Ovary (tissue), 9 donors: ENCODE measurements around the gene TPM4. TPM values are rescaled to one million over a fixed set of nuclear protein-coding genes. Genes with fewer than 3 reads are reported as not detected.
"Not testable (repeated sequence)": the region's sequence is repeated elsewhere in the genome, so short reads cannot be mapped to it uniquely, and the experiment has no call there.

Experiments used
- DNase-seq, 5 donors: peaks; one replicate each; pipeline ENCODE4 v3.0.0-alpha.2; 2019 to 2020
- H3K27ac ChIP-seq, 2 donors: fragments of 200-600 bp; one replicate each; pipeline versions ENCODE4 v1.5.1 to v1.8.0; 2019 to 2022
- H3K27me3 ChIP-seq: fragments of 200-600 bp; one replicate; pipeline ENCODE4 v1.8.0; 2022
- H3K36me3 ChIP-seq: fragments of 200-600 bp; sonication (generic); one replicate; pipeline ENCODE4 v1.5.1; 2019
- H3K4me1 ChIP-seq: one replicate; pipeline ENCODE4 v1.8.1; 2013; ENCODE audit warnings: mild to moderate bottlenecking, moderate library complexity; ENCODE audit not compliant: insufficient read depth
- H3K4me3 ChIP-seq: fragments of 200-600 bp; sonication (generic); one replicate; pipeline ENCODE4 v1.5.1; 2017
- H3K9me3 ChIP-seq, 2 donors: fragments of 200-600 bp in 1 of 2; sonication (generic) in 1 of 2; one replicate each; pipeline versions ENCODE4 v1.5.1 to v1.8.1; 2013 to 2019; ENCODE audit warnings: mild to moderate bottlenecking in 1 of 2, moderate library complexity in 1 of 2
- CTCF ChIP-seq, 3 donors: fragments of 450-650 bp in 2 of 3; fragments of 200-600 bp in 1 of 3; IDR thresholded peaks; one replicate each; pipeline versions ENCODE4 v1.5.1 to v1.8.0; 2016 to 2022; ENCODE audit warnings: antibody characterized with exemption in 3 of 3, mild to moderate bottlenecking in 1 of 3
- EP300 ChIP-seq: sonication (generic); formaldehyde crosslinking; IDR thresholded peaks from one replicate; pipeline ENCODE4 v1.6.1; 2017; ENCODE audit warnings: antibody characterized with exemption
- POLR2A ChIP-seq: fragments of 450-650 bp; IDR thresholded peaks from one replicate; pipeline ENCODE4 v1.6.1; 2017; ENCODE audit warnings: antibody characterized with exemption, mild to moderate bottlenecking, moderate library complexity
- WGBS, 3 donors: extraction: QIAGEN DNeasy Blood & Tissue Kit in 1 of 3; methylation state at CpG; one replicate each; pipeline versions ENCODE4 v1.1.5 to v1.1.7; 2013 to 2017; 5-methylcytosine and 5-hydroxymethylcytosine counted together
- intact Hi-C, 4 donors: fragments of 100-400 bp; cut with DNase I; formaldehyde crosslinking; loops; one replicate each; pipeline versions ENCODE4 v1.11.0 to v1.15.1; 2022 to 2023
- polyA plus RNA-seq, 2 donors: library from polyadenylated mRNA; stranded (reverse); fragments of 200-250 nt in 1 of 2; fragments of 350-450 nt in 1 of 2; fragmentation: Illumina TruSeq in 1 of 2; extraction: RNeasy Lipid Tissue Mini Kit (QIAGEN cat#74804) in 1 of 2; gene quantifications; one replicate each; pipeline ENCODE4 v1.2.3, GENCODE V29; 2013 to 2014
- total RNA-seq, 7 donors: library from RNA; depleted of rRNA in 2 of 7; stranded (reverse); fragments of >200 nt in 2 of 7; fragmentation: NEBNext Ultra II Directional in 3 of 7; extraction: Animal tissue kit (Norgen Biotek cat#: 25700) in 3 of 7; gene quantifications; one replicate each; pipeline versions ENCODE4 v1.1.0 to v1.2.4, GENCODE V29; 2016 to 2023
- donor health status: DM: no; HTN: no; CAD: no; lungs with moderate emphysema.
- donor health status: DM: no; HTN: no; CAD: no.
- donor health status: Bipolar disorder and iron deficiency.
- donor health status: DM: yes; HTN: yes; CAD: no.
- donor health status: DM: no; HTN: no; CAD: no.
- donor health status: DM: yes; HTN: yes; CAD: no.

Gene TPM4
- total and polyA plus RNA-seq, 9 donors = 286 to 664 (median 554) TPM

GRCh38 chr19:16118489-16119033 lies 42.3 kb downstream of the TPM4 start:
- intact Hi-C loops = loop anchor here in 2 of 4 donors (5.0 to 10.0 kb wide), 4 partner anchors 46 to 1004 kb away; partner anchors contain the start of gene FAM32A (in 1 of the 2)
- Histone ChIP-seq H3K27ac (no peak overlapping the region), H3K36me3 (no peaks in the 10 kb centered on the region), H3K9me3 (no peaks in the 10 kb centered on the region), H3K27me3 (no peaks in the 10 kb centered on the region), H3K4me3 (no peak overlapping the region), H3K4me1 (no peaks in the 10 kb centered on the region)
- no peak for TF ChIP-seq EP300
- TF ChIP-seq POLR2A = no peak
- no peak for TF ChIP-seq CTCF (IDR thresholded peaks at IDR 0.05)
- 92 to 96% (median 94%) methylated on average over 12 of the region's 12 CpGs for WGBS, 3 donors
- no peak for DNase-seq

GRCh38 chr19:16119075-16119857 lies 43.0 kb downstream of the TPM4 start:
- not testable (repeated sequence) for H3K9me3 ChIP-seq, H3K4me3 ChIP-seq, H3K27ac ChIP-seq, DNase-seq, H3K36me3 ChIP-seq, H3K4me1 ChIP-seq, H3K27me3 ChIP-seq
- intact Hi-C loops = loop anchor here in 2 of 4 donors (5.0 to 10.0 kb wide), 4 partner anchors 47 to 1004 kb away; partner anchors contain the start of gene FAM32A (in 1 of the 2)
- WGBS, 3 donors = 86 to 92% (median 91%) methylated on average over 19 of the region's 19 CpGs

- WGBS, 3 donors = 73 to 96% (median 90%) methylated on average over 5 of the region's 5 CpGs
Measured at GRCh38 chr19:16121141-16121540, 44.8 kb downstream of the TPM4 start.

GRCh38 chr19:16121967-16122366 lies 45.7 kb downstream of the TPM4 start:
- WGBS, 3 donors = 90 to 94% (median 92%) methylated on average over 11 of the region's 11 CpGs
- intact Hi-C loops = no loop called here

More at GRCh38 chr19:16121141-16121540, 44.8 kb downstream of the TPM4 start:
- intact Hi-C loops = no loop called here
- no peak for TF ChIP-seq POLR2A
- no peak for TF ChIP-seq EP300
- TF ChIP-seq CTCF (IDR thresholded peaks at IDR 0.05) = no peak
- Histone ChIP-seq H3K27me3 (no peaks in the 10 kb centered on the region), H3K36me3 (no peaks in the 10 kb centered on the region), H3K4me3 (no peak overlapping the region), H3K4me1 (no peaks in the 10 kb centered on the region), H3K9me3 (no peaks in the 10 kb centered on the region), H3K27ac (no peak overlapping the region)
- DNase-seq = no peak

GRCh38 chr19:16124953-16125352 lies 48.7 kb downstream of the TPM4 start:
- Histone ChIP-seq H3K27ac (no peak overlapping the region), H3K36me3 (no peaks in the 10 kb centered on the region)
- no peak for DNase-seq

More at GRCh38 chr19:16121967-16122366, 45.7 kb downstream of the TPM4 start:
- no peak for TF ChIP-seq EP300
- Histone ChIP-seq H3K4me1 (no peaks in the 10 kb centered on the region), H3K27ac (no peak overlapping the region), H3K27me3 (no peaks in the 10 kb centered on the region), H3K36me3 (no peaks in the 10 kb centered on the region), H3K9me3 (no peaks in the 10 kb centered on the region), H3K4me3 (no peak overlapping the region)
- no peak for DNase-seq

More at GRCh38 chr19:16124953-16125352, 48.7 kb downstream of the TPM4 start:
- Histone ChIP-seq H3K27me3 (no peaks in the 10 kb centered on the region), H3K4me1 (no peaks in the 10 kb centered on the region), H3K4me3 (no peak overlapping the region), H3K9me3 (no peaks in the 10 kb centered on the region)
- 76 to 82% (median 76%) methylated on average over 13 to 14 of the region's 14 CpGs for WGBS, 3 donors
- TF ChIP-seq CTCF (IDR thresholded peaks at IDR 0.05) (no peak), POLR2A (no peak), EP300 (no peak)
- intact Hi-C loops = no loop called here
